T-helper 1 cell treated with Interleukin-12 subunit alpha and Interleukin-12 subunit beta and Interleukin-4 antibody, amounts not matched to agents 30 ng/mL and 1 ng/mL, for 36 hours (primary cell): ENCODE results near the gene MYO1B. TPM values are rescaled to one million over a fixed set of nuclear protein-coding genes. Genes with fewer than 3 reads are reported as not detected.

Experiments
- intact Hi-C: fragments of 100-400 bp; cut with micrococcal nuclease; formaldehyde crosslinking; loops from one replicate; pipeline ENCODE4 v1.15.1; 2024
- total RNA-seq: library from RNA; stranded (reverse); gene quantifications from 2 replicates; pipeline ENCODE4 v1.2.3, GENCODE V29; 2022

MYO1B gene
- total RNA-seq, 1 donor from 2014 or later: 17.6 TPM

DNA sequence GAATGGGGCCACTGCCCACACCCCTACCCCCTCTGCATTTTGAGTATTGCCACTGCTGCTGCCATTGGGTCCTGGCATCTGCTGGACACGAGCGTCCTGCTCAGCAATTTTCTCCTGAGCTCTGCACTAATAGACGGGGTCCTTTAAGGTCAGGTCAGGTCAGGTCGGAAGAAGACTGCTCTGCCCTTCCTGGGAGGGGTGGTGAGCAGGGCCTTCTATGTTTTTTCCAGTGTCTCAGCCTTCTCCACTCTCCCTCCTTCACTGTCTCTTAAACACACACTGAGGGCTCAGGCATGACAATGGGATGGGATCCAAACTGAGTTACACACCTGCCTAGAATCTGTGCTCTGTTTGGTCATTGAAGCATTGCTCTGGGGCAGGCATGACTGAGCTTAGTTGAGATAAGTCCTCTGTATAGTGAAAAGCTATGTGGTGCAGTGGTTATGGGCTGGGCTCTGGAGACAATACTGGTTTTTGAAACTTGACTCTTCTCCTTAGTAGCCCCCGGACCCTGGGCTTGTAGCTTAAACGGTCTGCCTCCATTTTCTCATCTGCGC is 10.6 kb downstream of the MYO1B start:
- intact Hi-C loops: no loop called here

DNA sequence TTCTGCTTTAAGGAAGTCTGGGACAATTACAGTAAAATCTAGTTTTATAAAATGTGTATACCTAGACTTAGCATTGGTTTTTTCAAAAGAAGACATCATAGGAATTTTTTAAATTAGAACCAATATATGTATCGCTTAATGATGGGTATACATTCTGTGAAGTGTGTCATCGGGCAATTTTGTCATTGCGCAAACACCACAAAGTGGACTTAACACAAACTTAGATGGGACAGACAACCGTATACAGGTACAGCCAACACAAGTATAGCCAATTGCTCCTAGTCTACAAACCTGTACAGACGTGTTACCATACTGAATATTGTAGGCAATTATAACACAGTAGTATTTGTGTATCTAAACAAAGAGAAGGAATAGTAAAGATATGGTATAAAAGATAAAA is 12.7 kb downstream of the MYO1B start:
- intact Hi-C loops: no loop called here

DNA sequence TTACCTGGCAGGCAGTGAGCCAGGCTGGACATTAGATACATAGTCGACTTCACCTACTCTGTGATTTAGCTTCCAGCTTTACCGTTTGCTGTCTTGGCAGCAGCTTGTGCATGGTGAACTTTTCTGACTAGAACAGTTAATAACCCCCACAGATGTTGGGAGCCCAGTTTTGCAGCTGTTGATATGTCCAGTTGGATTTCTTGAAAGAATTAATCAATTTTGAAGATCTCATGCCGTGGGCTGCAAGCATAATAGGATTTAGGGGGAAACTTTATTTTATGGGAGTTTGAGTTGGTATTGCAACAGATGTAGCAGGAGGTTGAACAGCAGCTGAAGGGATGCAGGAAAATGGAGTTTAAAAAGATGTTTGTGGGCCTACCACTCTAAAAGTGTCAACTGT is 13.8 kb downstream of the MYO1B start:
- intact Hi-C loops: no loop called here

DNA sequence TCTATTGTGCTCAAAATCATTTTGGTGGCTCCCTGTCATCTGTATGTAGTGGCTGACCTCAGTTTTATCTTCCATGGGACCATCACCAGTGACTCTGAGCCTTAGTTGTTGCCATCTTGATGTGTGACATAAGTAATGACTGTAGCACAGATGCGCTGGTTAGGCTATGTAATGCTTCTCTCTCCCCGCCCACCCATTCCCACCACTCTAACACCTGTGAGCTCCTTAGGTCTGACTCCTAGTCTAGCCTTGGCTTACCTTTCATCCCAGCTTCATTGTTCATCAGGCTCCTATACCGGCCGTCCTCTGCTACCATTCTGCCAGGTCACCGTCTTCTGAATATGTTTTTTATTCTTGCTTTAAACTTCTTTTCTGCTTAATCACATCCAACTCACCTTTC is 17.2 kb downstream of the MYO1B start:
- intact Hi-C loops: no loop called here

DNA sequence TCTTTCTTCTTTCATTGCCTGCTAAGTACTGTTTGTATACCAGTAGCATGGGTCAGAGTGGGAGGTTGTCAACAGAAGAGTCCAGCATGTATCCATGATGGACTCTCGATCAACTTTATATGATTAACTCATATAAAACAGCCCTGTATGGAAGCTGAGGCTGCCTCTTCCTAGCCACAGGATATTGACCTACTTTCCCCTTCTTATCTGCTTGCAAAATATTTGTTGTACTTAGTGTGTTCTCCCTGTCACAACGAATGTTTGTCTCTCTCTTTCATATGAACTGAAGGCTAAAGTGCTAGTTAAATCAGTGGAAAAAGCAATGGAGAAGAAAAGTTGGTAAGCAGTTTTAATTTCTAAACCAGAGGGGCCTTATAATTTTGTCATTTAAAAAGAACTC is 17.8 kb downstream of the MYO1B start:
- intact Hi-C loops: no loop called here

DNA sequence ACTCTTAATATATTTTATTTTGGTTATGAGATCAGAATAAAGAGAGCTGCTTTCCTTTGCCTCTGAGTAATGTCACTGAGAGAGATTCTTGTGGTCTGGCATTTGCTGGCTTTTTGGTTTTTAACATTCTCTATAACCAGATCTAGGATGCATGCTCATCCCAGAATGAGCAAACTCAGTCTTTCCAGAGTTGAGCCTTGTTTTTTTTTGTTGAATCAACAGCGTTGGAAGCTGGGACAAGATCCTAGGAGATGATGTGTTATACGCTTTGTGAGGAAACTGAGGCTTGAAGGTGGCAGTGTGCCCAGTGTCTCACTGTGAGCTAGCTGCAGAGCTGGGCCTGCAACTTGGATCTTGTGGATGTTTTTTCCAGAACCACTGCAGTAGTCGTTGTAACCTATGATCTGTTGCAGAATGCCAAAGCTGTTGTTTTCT is 19.5 kb downstream of the MYO1B start:
- intact Hi-C loops: no loop called here

DNA sequence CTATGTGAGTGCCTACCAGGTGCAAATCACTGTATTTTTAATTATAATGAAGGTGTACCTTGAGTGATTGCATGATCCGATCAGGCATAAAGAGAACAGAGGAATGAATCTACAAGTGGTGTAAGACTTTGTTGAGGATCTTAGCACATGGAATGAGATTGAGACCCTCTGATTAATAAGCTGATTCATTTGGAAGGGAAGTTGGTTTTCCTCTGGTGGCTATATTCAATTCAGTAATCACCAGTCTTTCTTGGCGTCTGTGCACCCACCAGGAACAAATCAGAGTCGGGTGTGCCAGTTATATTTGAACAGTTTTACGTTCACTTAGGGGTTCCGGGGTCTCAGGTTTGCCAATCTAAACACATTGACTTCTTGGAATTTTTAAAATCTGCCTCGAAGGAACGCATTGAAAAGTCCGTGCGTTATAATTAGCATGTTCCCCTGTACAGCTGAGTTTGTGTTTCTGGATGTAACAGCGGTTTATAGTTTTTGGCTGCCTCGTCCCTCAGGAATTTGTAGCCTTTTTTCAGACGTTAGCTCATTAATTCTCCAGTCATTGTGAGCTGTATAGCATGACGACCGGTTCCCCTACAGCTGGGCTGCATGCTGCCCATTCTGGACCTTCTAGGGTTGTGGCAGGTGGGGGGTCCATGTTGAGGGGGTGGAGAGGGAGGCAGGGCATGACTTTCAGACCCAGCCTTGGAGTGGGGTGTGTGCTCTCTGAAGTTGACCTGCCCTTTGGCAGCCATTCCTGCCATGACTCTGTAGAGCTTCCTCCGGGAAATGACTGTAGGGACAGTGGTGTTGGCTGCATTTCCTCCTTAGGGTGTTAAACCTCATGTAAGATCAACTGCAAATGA is 20.3 kb downstream of the MYO1B start:
- intact Hi-C loops: no loop called here

DNA sequence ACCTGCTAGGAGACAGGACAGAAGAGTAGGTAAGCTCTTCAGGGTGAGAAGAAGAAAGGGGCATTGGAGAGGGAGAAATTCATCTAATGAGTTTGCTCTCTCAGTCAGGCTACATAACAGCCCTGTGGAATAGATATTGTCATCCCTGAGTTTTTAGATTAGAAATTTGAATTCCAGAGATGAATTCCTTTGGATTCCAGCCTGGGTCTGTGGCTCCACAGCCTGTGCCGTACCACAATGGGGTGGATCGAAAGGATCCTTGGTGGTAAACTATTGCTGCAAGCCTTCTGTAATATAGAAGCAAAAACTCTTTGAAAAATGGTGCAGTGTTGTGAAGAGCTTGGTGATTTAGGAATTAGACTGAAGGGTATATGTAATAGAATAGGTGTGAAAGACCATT is 21.0 kb downstream of the MYO1B start:
- intact Hi-C loops: no loop called here

DNA sequence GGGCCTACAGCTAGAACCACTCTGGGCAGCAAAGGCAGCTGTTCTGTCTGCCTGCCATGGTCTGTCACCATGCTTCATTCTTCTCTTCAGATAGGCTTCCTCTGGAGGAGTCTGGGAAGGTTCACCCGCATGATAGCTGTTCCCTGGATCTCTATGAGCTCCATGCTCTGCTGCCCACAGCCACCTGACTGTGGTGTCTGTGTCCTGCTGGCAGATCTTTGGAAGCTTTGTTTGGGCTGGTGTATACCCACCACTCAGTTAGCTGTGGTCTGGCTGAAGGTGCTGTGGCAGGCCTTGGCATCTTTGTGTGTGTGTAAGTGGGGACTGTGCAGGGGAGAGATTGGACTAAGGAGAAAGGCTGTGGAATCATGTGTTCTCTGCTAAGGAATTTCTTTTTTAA is 23.4 kb downstream of the MYO1B start:
- intact Hi-C loops: no loop called here

DNA sequence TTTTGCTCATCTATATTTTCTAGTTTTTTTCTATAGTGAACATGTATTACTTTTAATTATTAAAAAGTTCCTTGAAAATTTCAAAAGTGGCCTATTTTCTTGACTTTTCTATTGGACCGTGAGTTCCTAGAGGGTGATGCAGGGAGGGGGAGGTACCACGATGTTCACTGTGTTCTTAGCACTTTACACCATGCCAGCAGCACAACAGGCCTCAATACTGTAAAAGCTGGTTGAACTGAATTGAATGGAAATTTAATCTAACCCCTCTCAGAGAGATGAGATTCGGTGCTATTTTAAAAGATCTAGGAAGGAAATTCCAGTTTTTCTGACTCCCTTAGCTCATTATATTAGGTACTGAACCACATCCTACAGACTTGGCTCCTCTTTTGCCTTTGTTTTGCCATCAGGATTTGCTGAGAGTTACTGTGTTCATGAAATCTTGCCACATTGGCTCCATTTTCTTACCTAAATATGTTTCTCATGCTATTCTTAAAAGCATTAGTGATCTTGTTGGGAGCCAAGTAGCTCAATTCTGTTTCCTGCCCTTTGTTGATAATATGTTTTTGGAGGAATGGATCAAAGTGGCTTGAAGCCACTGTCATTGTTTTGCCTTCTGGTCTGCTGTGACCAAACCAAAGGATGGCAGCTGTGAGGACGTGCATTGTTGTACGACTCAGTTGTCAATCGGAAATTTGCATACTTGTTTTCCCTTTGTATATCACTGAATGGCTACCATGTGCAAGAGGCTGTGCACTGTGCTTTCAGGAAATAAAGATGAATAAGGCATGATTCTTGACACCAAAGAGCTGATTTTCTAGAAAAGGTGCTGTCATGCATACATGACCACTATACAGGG is 25.3 kb downstream of the MYO1B start:
- intact Hi-C loops: no loop called here

DNA sequence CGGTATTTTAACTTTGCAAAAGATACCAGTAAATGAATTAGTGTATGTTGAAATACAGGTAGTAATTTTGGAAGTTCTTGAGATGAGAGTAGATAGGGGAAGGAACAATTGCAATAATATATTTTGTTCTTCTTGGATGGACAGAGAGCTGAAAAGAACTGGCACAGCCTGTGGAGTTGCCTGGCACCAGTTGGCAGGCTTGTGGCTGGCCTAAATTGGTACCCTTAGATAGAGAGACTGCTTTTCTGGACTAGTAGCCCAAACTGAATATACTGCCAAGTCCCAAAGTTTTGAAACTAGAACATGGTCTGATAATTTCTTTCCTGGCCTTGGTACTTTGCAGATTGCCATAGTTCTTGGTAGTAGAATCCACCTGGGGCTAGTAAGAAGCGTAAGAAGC is 26.9 kb downstream of the MYO1B start:
- intact Hi-C loops: no loop called here

DNA sequence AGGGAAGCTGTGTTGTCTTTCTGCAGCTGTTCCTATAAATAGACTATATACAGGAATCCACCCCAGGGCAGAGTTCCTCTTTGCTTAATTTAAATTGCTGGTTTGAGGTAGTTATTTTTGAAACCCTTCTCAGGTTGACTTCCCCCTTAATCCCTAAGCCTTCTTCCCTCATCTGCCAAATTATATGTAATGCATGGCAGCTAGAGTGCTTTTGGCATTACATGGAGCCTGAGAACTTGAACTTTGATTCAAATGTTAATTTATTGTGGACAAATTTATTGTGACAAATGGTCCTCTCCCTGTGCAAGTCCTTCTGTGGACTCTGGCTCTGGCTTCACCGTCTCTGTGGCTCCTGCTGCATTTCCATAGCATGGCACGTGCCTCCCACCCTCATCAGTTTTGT is 29.2 kb downstream of the MYO1B start:
- intact Hi-C loops: no loop called here

DNA sequence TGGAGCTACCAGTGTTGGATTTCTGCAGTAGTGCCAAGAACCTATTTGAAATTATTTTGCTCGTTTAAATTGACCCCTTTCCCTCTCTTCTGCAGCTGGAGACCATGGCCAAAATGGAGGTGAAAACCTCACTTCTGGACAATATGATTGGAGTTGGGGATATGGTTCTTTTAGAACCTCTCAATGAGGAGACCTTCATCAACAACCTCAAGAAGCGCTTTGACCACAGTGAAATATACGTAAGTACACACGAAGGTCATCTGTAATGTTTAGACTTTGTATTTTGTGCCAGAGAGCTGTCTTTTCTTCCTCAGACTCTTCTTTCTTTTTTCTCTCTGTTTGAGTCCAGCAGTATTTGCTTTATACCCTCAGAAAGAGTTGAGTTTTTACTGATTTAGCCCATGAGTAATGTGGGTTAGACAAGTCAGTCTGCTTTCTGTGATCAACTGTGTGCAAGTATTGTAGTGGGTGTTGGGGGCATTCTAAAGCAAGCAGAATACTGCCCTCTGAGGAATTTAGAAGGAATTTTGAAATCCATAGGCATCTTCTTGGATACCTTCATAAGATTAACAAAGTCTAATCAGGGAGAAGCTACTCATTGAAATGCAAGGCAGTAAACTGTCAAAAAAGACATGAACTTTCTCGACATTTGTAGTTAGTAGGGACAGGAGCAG is 31.7 kb downstream of the MYO1B start:
- intact Hi-C loops: no loop called here

DNA sequence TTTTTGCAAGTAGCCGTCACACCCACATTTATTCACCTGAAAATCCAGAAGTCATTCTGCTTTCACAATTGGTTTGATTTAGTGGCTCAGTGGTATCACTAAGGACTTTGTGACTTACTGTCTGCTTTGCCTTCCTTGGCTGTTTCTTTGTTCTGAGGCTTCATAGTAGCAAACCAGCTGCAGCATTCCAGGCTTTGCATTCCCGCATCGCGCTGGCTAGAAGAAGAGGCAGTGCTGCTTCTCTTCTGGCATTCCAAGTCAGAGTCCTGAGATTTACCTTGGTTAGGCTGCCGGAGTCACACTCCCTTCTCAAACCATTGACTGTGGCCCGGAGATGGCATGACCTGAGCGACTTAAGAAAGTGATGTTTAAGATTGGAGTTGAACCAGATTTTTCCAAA is 35.1 kb downstream of the MYO1B start:
- intact Hi-C loops: no loop called here

DNA sequence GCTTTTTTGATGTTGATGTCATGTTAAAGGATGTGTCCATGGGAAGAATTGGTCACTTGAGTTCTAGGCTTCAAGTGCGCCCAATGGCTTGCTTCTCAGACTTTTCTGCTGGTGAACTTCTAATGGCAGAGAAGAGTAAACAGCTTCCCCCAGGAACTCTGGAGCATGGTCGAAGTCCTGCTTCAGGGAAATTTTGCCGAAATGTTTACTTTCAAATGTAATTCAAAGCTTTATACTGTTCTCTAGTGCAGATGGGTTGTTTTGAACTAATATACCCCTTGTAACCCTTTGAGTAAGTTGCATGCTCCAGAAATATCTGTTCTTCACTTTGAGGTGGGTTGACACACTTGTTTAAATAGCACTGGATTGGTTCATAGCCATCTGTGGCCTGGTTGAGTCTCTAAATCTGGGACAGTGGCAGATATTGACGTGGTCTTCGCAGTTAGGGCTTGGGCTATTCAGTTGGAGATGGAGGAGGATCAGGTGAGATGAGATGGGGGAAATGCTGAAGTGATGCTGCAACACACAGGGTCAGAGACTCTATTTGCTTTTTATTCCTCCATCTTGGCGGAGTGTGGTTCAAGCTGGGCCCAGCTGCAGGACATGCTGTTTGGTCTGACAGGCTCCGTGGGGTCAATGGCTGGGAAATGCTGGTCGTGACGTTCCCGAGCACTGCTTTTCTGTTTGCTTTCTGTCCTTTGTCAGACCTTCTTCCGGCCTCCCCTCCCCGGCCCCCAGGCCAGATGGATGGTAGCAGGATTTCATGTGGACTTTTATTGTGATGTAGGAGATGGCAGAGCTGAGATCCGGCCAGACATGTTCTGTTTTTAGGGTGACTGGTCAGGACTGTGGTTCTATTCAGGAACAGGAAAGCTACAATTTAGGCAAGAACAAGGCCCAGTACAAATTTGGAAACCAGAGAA is 35.9 kb downstream of the MYO1B start:
- intact Hi-C loops: no loop called here

DNA sequence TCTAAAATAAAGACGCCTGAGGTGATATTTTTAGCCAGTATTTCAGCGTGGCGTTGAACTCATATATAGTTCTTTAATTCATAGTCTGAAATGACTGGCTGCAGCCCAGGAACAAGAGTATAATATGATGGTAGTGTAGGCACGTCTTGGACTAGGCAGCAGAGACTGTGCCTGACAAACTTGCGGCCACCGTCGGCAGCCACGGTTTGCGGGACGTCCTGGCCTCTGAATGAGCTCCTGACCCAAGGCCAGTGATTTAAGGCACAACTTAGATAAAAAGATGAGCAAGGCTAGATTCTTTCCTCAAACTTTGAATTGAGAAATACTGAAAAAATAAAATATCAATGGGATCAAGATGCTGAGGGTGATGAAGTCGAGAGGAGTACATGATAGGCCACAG is 40.0 kb downstream of the MYO1B start:
- intact Hi-C loops: no loop called here

DNA sequence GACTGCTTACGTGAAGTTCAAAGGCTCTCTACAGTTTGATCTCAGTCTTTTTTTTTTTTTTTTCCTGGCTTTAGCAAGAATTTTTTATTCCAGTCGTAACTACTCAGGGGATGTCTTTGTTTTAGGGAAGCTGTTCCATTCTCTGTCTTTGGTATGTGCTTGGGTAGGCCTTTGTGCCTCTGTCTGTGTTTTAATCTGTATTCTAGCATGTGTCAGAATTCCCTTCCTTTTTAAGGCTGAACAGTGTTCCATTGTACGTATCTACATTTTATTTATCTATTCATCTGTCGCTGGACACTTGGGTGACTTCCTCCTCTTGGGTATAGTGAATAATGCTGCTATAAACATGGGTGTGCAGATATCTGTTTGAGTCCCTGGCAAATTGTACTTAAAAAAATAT is 42.6 kb downstream of the MYO1B start:
- intact Hi-C loops: no loop called here

DNA sequence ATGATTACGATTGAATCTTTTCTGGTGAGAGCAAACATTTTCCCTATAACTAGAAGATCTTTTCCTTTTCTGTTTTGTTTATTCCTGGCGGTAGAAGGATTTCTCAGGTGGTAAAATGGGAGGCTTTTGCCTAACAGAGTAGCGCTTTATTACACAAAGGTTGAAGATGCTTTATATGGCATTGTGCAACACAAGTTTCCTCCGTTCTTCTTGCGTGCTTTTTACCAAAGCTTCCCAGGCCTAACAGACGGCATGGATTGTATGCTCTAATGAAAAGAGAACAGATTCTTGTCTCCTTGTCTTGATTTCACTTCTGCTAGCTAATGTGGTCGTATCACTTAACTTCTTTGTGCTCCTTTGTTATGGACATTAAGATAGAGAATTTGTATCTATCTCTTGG is 43.8 kb downstream of the MYO1B start:
- intact Hi-C loops: no loop called here

DNA sequence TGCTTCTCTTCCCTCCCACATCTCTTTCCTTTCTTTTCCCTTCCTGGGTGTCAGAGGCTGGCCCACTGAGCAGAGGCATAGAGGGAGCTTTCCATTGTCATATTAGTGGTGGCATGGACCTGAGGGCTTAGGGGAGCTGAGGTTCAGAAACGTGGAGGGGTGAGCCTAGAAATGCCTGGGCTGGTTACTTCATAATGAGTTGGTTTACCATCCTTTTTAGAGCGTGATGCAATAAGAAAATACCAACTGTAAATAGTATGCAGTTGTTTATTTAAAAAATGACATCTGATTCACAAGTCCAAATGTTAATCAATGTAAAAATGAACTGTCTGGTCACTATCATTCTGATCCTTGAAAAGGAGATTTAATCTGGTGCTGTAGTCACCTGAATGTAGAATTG is 46.3 kb downstream of the MYO1B start:
- intact Hi-C loops: no loop called here

DNA sequence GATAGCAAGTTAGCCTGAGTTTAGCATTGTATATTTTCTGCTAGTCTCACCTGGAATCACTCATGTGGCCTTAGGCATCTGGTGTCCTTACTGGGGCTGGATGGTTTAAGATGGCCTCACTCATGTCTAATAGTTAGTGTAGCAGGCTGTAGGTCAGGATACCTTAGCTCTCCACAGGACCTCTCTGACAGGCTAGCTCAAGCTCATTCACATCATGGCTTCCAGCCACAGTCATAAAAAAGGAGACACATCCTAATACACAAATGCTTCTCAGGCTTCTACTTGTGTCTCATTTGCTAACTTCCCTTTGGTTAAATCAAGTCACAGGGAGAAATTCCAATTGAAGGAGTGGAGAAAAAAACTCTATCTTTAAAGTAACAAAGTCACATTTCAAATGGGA is 47.7 kb downstream of the MYO1B start:
- intact Hi-C loops: no loop called here

DNA sequence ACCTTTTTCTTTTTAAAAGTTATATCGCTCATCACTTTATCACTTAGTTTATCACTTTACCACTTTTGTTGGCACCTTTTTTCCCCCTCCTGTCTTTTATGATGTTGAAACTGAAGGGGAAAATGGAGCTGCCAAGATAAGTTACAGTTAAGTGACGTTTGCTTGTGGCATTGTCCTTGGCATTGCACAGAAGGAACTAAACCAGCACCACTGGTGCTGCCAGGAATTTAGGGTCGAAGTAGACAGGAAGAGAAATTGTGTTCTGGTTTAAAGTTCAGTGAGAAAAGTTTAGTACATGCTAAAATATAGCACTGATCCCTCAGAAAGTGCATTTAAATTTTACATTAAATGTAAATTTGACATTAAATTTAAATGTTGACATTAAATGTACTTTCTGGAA is 49.9 kb downstream of the MYO1B start:
- intact Hi-C loops: no loop called here
